ENCODE results near the gene ASPHD1.
"Not testable (repeated sequence)": the region's sequence is repeated elsewhere in the genome, so short reads cannot be mapped to it uniquely, and the experiment has no call there.

The ASPHD1 gene

DNA sequence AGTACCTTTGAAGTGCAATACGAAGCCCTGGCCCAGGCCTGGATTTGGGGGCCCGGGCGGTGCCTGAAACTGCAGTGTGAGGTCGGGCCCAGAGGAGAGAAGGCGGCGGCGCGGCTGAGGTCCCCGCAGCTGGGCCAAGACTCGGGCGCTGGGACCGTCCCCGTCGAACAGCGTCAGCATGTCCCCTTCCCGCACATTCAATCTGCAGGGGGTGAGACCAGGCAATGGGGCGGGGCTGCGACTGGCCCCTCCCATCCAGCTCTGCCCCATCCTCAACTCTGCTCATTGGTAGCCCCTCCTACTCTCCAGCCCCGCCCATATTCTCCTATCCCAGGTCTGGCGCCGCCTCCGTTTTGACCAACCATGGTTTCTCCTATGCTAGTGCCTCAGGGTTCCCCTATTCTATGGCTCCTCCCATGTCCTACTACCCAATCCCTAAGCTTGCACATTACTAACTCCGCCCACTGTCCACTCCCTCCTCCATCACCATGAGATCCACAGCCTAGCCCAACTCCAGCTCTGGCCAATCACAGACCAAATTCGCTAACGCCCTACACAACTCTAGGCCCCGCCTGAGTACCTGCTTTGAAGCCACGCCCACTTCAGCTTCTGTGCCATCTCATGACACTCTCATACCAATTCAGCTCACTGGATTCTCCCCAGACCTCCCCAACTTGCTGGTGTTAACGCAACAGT is 22.9 kb upstream of the ASPHD1 start:
- DNase-seq: no peak

DNA sequence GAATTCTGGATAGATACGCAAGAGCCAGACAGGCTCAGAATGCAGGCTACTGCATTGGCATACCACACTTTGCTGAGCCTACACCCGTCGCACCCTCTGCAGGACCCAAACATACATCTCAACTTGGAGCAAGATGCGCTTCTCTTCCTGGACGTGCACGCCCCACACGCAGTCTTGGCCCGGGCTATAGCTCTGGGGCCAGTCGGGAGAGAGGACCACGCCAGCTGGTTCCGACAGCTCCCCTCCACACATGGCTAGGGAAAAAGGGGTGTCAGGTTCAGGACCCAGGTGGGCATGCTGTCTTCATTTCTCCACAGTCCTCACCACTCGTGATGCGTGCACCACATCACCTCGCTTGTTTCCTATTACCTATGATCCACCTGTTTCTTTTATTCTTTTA is 22.1 kb upstream of the ASPHD1 start:
- DNase-seq: no peak

DNA sequence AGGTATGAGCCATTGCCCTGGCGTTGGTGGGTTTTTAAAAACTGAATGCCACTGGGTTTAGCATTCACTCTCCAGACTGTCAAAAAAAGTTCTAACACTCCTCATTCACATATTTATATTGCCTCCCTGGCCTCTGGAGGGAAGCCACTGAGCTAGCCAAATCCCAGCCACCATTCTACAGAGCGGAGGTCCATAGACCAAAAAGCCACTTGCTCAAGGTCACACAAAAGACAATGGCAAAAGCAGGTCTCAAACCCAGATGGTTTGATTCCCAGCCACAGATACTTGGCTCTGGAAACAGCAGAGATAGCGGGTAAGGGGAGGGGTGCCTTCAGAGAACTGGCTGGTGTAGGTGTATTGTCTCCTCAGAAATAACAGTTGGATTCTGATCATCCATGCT is 19.2 kb upstream of the ASPHD1 start:
- no peak for DNase-seq

DNA sequence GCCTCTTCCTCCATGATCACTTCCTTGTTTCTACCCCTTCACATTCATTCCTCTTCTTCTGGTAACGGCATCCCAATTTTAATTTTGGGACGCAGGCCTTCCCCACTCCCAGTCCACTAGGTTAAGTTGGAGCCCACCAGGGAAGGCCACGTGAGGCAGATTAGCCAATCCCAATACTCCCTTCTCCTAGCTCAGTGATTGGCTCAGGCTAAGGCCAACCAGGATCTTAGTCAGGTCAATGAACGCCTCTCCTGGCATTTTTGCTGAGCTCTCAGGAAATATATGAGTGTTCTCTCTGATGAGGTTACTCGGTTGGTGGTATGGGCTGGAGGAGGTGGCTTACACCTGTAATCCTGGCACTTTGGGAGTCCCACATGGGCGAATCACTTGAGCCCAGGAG is 16.3 kb upstream of the ASPHD1 start:
- DNase-seq: no peak

DNA sequence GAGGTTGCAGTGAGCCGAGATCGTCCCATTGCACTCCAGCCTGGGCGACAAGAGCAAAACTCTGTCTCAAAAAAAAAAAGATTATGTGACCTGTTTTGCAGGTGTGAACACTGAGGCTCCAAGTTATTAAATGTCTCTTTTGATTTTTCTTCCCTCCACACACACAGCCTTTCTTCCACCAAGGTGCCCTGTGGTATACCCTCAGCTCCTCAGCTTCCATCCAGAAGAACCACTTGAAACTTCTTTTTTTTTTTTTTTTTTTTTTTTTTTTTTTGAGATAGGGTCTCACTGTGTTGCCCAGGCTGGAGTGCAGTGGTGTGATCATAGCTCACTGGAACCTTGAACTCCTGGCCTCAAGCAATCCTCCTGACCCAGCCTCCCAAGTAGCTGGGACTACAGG is 10.9 kb upstream of the ASPHD1 start:
- not testable (repeated sequence) for DNase-seq

DNA sequence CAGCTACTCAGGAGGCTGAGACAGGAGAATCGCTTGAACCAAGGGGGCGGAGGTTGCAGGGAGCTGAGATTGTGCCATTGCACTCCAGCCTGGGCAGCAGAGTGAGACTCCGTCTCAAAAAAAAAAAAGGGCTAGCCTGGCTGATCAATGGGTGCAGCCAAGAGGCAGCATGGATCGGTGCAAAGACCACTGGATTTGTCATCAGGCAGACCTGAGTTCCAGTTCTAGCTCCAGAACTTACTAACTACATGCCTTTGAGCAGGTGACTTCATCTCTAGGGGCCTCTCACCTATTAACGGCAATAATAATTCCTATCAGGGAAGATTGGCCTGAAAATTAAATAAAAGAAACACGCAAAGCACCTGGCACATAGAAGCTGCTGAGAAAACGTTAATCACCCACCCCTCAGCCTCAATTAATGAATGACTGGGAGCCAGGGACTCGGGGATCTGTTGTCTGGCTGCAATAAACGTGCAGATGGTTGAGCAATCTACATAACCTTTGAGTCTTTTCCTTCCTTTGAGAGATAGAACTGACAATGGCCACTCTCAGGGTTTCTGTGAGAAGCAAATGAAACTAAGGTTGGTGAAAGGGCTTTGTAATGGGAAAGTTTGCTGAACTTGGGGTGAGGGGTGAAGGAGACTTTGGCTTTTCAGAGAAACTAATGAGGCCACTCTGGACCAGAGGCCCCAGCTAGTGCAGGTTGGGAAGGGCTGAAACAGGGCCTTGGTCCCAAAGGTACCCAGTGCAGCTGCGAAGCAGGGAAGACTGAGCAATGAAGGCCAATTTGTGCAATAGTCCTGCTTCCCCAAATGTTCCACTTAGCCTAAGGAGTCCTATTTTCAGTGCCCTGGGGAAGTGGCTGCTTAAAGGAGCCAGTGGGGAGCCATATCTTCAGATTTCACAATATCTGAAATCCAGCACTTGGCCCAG is 8.5 kb upstream of the ASPHD1 start:
- no peak for DNase-seq

DNA sequence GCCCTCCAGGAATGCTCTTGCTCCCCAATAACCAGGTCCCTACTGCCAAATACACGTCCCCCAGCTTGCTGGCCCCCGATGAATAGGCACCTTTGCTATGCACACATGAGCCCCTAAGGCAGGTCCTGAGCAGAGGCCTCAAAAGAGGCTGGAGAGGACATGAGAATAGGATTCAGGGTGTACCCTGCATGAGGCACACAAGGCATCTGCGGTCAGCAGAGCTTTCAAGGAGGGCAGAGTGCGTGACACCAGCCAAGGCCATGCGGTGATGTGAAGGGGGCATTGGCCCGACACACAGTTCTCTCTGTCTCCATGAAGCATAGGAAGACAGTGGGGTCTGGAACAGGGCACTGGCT is 7.9 kb upstream of the ASPHD1 start:
- DNase-seq: no peak

DNA sequence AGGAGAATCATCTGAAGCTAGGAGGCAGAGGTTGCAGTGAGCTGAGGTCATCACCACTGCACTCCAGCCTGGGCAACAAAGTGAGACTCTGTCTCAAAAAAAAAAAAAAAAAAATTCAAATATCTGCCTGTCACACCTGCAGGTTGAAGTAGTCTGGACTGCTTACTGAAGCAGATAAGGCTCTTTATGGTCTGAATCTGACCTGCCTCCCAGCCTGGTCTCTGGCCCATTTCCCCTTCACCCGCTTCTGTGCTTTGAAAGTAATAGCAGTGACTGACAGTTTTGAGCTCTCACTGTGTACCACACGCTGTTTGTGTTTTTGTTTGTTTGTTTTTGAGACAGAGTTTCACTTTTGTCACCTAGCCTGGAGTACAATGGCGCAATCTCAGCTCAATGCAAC is 6.7 kb upstream of the ASPHD1 start:
- DNase-seq: no peak

DNA sequence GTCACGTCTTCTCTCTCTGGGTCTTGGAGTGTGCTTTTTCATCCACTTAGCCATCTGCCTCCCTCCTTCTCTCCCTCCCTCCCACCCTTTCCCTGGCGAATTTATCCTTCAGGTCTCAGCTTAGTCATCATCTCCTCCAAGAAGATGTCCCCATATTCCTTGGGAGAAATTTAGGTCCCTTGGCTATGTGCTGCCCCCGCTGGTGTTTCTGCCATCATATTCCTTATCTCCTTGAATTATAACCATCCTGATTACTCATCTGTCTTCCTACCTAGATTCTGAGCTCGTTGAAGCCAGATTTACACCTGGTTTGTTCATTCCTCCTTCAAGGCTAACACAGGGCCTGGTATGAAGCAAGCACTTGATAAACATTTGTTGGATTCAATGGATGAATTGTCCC is 5.9 kb upstream of the ASPHD1 start:
- no peak for DNase-seq

DNA sequence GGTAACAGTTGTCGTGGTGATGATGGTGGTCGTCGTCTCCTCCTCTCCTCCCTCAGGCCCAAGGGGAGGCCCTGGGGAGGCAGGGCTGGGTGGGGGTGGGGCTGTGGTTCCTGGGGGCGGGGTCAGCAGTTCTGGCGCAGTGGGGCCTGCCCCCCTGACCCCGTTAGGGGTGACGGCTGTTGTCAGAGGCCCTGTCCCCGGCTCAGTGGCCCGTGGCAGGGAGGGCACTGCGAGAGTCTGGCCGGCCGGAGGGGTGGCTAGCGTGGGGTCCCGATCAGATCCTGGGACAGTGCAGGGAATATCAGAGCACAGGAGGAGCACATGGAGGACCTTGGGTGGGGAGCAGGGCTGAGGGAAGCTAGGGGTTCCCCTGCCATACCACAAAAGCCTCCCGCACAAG is 3.4 kb upstream of the ASPHD1 start:
- DNase-seq: no peak

DNA sequence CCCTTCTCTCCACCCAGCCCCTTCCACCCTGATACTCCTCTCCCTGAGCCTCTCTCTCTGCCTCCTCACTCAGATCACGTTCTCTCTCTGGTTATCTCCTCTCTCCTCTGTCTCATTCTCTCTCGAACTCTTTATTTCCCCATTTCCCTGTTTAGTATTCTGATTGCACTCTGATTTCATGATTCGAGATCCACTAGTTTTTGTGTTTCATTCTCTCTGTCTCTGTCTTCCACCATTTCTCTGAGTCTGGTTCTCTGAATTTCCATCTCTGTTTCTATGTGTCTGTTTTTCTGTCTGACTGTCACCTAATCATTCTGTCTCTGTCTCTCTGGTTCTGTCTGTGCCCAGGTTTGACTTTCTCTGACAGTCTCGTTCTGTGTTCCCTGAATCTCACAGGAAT is 3.0 kb upstream of the ASPHD1 start:
- no peak for DNase-seq

DNA sequence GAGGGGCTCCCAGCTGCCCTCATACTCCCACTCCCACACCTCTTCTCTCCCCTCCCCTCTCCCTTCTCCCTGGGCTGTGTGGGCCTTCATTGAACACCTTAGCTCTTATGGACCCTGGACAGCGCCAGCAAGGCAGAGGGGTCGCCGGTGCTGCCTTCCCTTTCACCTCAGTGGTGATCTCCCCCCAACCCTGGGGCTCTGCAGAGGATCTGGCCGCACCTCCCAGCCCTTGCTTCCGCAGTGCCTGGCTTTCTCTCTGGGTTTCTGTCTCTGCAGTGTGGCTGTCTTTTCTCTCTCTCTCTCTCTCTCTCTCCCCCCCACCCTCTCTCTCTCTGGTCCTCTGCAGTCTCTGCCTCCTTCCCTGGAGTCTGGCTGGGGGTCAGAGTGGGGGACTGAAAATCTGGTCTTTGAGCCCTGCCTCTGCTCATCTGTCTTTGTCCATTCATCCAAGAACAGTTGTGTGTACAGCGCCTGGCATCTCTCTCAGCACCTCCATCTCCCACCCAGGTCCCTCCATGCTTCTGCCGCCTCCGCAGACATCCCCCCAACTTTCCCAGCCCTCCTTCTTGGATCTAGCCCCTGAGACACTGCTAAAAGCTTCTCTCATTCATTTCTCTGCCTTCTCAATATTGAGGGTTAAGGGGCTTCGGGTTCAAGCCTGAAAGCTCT is 2.0 kb upstream of the ASPHD1 start:
- no peak for DNase-seq

DNA sequence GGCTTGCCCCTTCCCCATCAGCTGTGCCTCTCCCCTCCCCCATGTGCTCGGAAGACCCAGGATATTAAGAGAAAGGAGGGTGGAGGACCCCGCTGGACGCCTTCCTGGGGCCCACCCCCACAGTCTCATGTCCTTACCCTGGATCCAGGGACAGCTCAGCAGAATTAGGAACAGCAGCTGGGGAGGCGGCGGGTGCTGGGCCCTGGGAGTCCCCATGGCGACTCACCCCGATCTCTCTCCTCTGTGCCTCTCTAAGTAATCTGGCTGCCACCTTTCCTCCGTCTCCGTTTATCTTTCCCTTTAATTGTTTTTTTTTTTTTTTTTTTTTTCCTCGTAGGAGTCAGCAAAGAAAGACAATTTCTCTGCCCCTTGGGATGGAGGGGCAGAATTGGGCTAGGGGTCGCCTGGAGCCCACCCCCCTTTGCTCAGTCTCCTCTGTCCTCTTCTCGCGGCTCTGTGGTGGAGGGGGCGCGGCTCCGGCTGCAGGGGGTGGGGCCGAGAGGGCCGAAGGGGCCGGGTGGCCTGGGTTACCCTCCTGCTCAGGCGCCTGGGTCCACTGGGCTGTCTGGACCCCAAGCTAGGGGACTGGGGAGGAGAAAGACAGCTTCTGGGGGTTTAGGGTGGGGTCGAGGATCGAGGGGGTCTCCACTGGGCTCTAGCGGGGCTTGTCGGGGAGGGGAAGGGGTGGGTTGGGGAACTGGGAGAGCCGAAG is 1.3 kb upstream of the ASPHD1 start:
- peak; percentile 58 for DNase-seq

DNA sequence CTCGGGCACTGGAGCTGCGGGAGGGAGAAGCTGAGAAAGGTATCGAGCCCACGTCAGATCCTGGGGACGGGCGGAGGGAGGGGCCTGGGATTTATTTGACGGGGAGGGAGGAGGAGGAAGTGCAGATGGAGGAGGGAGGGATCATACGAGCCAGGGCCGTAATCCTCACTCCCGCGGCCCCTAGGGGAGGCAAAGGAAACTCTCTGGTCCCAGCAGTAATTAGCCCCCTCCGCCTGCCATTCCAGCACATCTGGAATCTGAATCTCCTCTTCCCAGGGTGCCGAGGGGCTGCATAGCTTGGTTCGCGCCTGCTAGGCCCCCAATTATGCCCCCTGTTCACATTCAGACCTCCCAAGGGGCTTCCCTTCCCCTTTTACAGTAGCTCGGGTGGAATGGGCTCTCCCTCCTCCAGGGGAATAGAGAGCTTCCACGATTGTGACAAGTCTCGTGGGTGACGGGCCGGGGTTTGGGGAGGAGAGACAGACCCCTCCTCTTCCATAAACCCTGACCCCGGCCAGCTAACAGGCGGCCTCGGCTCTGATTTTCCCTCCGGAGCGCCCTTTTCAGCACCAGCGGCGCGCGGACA is 679 bp upstream of the ASPHD1 start, which contains the start of gene SEZ6L2:
Gene SEZ6L2 (minus strand): TSS at position 35 of the 586 bp plus-strand sequence. CDS start 531 bp downstream, outside the sequence.
- DNase-seq: peak; percentile 95

DNA sequence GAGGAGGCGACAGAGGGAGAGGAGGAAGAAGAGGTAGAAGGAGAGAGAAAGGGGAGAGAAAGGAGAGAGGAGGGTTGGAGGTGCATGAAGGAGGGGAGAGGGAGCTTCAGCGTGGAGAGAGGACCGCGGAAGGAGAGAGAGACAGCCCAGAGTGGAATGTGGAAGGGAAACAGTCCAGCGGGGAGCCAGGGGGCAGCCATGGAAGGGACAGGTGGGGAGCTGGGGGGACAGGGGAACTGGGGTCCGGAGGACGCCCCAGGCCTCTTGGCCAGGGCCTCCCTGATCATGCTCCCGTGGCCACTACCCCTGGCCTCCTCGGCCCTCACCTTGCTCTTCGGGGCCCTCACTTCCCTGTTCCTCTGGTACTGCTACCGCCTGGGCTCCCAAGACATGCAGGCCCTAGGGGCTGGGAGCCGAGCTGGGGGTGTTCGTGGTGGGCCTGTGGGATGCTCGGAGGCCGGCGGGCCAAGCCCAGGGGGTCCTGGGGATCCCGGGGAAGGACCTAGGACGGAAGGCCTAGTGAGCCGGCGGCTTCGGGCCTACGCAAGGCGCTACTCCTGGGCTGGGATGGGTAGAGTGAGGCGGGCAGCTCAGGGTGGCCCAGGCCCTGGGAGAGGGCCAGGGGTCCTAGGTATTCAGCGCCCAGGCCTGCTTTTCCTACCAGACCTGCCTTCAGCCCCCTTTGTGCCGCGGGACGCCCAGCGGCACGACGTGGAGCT is 759 bp downstream of the ASPHD1 start:
- no peak for DNase-seq

DNA sequence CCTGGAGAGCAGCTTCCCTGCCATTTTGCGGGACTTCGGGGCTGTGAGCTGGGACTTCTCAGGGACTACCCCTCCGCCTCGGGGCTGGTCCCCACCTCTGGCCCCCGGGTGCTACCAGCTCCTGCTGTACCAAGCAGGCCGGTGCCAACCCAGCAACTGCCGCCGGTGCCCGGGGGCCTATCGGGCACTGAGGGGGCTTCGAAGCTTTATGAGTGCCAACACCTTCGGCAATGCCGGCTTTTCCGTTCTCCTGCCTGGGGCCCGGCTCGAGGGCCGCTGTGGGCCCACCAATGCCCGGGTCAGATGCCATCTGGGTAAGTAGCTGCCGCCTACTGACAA is 1.3 kb downstream of the ASPHD1 start:
- DNase-seq: no peak

DNA sequence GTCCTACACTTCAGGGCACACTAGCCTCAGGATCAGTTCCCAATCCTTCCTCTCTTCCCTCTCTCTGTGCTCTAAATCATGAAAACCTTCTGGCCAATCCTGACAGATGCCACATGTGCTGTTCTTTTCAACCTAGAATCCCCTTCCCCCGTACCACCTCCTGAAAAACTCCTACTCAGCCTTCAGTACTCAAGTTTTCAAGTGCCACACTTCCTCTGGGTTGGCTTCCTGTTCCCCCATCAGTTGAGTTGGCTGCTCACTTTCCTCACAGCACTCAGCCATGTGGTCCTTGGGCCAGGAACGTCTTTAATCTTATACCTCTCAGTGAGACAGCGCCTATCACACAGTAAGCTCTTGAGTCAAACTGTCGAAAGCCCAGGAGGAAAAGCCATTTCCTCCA is 3.3 kb downstream of the ASPHD1 start:
- DNase-seq: no peak

DNA sequence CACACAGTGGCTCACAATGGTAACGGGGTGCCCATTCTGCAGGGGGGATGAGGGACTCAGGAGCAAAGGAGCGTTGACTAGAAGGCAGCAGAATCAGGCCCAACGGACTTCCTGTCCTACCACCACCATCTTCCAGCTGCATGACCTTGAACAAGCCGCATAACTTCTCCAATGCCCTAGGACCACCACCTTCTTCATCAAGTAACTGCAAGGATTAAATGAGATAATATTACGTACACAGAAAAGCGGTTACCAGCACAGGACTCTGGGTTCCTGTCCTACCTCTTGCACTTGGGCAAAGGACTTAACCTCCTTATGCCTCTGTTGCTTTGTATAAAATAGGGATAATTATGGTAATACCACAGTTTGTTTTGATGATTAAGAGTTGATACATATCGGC is 4.7 kb downstream of the ASPHD1 start:
- no peak for DNase-seq

DNA sequence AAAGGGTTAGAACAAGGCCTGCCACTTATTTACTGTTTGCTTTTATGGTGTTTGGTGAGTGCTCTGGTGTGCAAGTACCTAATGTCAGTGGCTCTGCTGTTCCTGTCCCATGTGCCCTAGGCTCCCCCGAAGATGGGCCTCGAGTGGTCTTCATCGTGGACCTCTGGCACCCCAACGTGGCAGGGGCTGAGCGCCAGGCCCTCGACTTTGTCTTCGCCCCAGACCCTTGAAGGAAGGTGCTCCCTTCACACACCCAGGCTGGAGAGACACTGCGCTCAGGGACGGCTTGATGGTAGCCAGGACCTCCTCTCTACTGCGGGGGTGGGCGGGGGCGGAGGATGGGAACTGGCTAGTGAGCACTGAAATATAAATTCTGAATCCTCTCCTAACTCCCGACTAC is 5.4 kb downstream of the ASPHD1 start:
- no peak for DNase-seq

DNA sequence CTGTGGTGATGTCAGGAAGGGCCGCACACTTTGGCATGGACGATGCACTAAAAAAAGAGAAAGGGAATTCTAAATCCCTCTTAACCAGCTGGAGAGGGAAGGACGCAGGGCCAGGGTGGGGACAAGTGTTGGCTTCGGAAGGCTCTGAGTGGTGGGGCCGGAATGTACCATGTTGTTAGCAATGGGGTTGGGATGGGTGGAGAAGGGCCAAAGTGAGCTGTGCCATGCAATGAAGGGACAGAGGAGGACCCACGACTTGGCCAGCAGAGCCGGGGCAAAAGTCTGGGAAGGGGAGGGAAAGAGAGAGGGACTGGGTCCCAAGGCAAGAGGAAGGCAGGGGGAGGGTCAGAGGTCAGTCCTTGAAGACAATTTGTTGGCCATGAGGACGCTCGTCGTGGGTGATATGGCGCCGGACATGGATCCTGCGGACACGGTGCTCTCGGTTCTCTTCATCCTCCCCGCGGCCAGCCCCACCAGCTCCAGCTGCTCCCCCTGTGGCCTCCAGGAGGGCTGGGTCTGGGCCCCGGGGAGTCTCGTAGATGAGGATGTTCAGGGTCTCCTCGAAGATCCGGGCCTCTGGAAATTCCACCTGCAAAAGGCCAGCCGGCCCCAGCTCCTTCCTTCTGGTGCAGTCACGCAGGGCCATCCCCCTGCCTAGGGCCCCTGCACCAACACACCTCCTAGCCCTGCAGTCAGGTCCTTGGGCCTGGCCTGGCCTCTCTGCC is 6.4 kb downstream of the ASPHD1 start:
- no peak for DNase-seq

DNA sequence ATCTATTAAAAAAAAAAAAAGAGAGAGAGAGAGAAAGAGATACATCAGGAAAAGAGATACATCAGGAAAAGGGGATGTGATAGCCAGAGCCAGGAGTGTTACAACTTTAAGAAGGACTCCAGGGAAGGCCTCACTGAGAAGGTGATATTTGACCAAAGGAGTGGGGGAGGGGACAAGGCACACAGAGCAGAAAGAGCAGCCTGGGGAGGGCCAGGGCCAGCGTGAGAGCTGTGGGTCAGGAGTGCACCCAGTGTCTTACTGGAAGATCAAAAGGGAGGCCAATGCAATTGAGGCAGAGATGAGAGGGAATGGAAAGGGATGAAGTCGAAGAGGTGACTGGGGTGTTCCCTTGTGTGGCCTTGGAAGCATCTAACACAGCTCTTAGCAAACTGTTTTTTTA is 7.7 kb downstream of the ASPHD1 start:
- no peak for DNase-seq

Data from NCI-H1694 (cell line).